ENCODE measurements around the gene DNM1L.

Gene DNM1L

DNA sequence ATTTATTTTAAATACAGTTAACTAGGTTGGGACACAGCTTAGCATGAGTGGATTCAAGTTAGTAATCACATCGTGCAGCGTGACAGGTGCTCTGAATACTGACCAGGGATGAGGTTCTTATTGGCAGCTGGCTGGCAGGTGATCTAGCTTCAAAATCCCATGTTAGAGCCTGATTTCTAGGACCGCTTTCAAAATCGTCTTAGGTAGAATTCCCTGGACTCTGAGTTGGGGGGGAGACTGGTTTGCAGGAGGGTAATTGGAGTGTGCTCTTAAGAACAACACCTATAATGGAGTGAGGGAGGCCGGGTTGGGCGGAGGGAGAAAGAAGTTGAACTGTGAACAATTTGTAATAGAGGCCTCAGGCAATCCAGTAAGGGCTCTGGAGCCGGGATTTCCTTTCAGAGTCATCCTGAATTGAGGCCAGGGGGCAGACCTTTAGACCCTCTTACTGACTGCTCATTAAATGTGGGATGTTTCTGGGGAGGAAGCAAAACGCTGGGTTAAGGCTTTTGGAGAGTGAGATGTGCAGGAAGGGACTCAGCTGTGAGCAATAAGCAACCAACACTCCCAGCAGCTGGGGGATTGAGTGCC lies 77.5 kb downstream of the DNM1L start:
- DNase-seq (ENCODE audit: low read depth in 2 of 2), result no peak

GRCh38 chr12:32757157-32757556 lies 78.1 kb downstream of the DNM1L start:
- DNase-seq (ENCODE audit: low read depth in 2 of 2), result no peak

- DNase-seq (ENCODE audit: low read depth in 2 of 2), result no peak
Observed at GRCh38 chr12:32761716-32762115, 82.6 kb downstream of the DNM1L start.

- no peak for DNase-seq (ENCODE audit: low read depth in 2 of 2)
Observed at GRCh38 chr12:32765906-32766305, 86.8 kb downstream of the DNM1L start.

GRCh38 chr12:32768518-32768917 lies 89.4 kb downstream of the DNM1L start:
- no peak for DNase-seq (ENCODE audit: low read depth in 2 of 2)

DNA sequence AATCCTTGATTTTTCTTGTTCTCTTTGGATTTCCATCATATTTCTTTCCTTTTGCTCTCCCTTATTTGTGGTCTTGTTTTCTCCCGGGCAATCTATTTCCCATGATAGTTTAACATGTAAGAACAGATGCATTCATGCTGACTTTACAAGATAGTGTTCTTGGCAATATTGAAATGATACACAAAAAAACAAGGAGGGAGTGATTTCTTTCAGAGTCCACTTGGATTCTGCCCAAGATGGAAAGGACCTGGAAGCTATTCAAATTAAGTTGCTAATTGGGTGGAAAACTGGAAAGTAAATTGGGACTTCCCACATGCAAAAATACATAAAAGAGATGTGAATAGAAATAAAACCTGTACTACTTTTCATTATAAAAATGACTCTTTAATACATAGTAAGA lies 91.0 kb downstream of the DNM1L start:
- DNase-seq (ENCODE audit: low read depth in 2 of 2), result no peak

DNA sequence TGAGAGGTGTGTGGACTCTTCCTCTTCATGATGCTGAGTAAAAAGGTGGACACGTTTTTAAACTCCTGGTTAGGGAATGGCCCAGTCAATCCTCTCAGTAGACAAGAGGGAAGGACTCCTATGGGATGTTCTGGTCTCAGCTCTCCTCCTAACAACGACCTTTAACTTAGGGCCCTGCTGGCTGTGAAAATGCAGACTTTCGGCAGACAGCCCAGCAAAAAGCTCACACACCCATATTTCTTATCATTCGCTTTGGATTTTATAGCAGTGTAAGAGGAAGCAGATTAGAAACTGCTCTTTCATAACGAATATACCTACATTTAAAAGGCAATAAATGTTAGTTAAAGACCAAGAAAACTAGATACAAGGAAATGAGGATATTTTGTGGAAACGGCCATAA lies 94.6 kb downstream of the DNM1L start:
- no peak for DNase-seq (ENCODE audit: low read depth in 2 of 2)

DNA sequence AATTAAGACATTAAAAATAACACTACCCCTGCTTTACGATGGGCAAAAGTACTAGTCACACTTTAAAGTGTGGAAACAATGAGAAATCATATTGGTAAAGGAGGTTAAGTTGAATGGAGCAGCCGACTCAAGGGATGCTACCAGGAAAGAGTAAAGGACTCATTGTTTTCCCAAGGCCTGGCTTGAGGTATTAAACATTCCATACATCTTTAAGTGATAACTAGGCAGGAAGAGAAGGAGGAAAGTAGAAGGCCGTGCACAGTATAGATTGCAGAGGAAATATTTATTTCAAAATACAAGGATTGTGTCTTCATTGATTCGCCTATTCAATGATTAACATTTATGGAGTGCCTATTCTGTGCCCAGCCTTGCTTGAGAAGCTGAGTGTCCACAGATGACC lies 97.2 kb downstream of the DNM1L start:
- no peak for DNase-seq (ENCODE audit: low read depth in 2 of 2)

DNA sequence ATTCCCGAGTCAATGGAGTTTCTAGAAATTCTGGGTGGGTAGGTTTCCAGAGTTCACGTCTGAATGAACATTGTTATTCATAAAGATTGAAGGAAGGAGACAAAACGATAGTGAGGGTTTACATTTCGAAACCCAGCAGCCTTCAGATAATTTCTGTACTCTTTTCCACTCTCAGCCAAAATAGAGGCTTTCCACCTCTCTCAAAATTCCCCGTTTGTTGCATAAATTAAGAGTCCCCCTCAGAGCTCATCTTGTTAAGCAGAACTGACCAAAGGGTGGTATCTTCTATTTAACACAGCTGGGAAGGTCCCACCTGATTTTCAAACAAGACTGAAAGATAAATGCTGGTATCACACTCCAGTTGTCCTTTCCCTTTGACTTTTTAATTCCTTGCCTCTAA lies 98.1 kb downstream of the DNM1L start:
- DNase-seq (ENCODE audit: low read depth in 2 of 2), result no peak

GRCh38 chr12:32777691-32778175 lies 98.6 kb downstream of the DNM1L start:
- no peak for DNase-seq (ENCODE audit: low read depth in 2 of 2)

DNA sequence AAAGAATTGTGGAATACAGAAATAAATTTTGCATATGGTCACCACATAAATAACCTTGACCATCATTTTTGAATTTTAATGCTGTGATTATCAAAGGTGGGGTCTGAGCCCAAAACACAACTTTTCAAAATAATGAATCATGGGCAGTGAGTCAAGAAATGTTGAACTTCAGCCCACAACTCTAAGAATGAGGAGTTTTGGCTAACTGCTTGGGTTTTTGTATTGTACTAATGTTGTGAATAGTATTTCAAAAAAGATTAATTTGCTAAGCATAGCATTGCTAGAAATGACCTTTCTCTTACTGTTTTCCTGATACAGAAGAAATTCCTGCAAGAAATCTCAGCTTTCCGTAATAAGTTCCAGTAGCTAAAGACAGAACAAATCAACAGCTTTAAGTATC lies 101.0 kb downstream of the DNM1L start:
- DNase-seq (ENCODE audit: low read depth in 2 of 2), result no peak

DNA sequence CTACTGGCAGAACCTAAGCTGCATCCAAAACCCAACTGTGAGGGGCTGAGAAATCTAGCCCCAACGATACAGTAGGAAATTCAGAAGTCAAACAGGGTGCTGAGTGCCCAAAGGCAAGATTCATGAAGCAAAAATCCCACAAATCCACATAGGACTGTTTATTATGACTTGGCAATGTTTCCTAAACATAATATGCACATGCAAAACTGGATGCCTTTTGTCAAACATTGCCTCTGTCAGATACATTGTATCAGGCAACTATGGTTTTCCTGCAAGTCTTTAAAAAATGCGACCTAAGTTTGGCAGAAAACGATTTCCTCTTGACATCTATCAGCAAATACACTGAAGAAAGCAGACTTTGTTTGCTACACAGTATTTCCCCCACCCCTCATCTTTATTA lies 103.9 kb downstream of the DNM1L start:
- no peak for DNase-seq (ENCODE audit: low read depth in 2 of 2)

- DNase-seq (ENCODE audit: low read depth in 2 of 2), result no peak
Observed at GRCh38 chr12:32785557-32785956, 106.5 kb downstream of the DNM1L start.

- DNase-seq (ENCODE audit: low read depth in 2 of 2), result no peak
Observed at GRCh38 chr12:32788405-32788804, 109.3 kb downstream of the DNM1L start.

- no peak for DNase-seq (ENCODE audit: low read depth in 2 of 2)
Observed at GRCh38 chr12:32789446-32789845, 110.3 kb downstream of the DNM1L start.

DNA sequence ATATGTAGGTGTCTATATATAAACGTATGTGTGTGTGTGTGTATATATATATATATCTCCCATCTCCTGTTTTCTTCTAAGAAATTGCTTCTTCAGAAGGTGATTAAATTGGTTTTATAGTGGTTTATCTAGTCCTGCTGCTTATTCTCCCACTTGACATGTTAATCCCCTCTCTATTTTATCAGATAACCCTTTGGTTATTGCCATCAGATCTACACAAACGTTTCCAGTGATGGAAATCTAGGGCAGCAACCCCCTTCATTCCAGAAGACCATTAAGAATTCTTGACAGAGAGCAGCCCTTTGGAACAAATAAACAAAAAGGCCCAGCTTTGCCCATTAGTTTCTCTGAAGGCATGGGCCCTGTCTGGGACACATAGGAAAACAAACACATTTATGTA lies 110.8 kb downstream of the DNM1L start:
- DNase-seq (ENCODE audit: low read depth in 2 of 2), result no peak

DNA sequence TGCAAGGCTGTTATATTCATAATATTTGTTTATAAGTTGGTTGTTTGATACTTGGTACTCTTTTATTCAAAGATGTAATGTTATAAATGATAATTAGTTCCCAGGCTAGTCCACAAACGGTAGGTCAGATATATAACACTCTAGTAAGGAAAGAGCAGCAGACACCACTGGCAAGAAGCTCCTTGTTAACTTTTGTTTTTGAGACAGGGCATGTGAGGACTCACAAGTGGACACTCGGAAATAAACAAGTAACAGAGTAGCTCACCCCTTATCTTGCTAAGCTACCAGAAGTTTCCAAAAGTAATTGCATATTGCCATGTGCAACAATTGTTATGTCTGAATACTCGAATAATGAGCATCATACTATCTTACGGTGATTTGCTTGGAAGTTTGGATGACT lies 115.2 kb downstream of the DNM1L start:
- no peak for DNase-seq (ENCODE audit: low read depth in 2 of 2)

Data from stimulated activated CD8-positive, alpha-beta memory T cell treated with anti-CD3 and anti-CD28 coated beads, Interleukin-15, amount 100 ng/mL, for 4 hours (primary cell).